ENCODE results near the gene POU4F1. TPM values are rescaled to one million over a fixed set of nuclear protein-coding genes. Genes with fewer than 3 reads are reported as not detected.

Gene POU4F1
- total RNA-seq, 2 donors from 2014 or later: not detected

DNA sequence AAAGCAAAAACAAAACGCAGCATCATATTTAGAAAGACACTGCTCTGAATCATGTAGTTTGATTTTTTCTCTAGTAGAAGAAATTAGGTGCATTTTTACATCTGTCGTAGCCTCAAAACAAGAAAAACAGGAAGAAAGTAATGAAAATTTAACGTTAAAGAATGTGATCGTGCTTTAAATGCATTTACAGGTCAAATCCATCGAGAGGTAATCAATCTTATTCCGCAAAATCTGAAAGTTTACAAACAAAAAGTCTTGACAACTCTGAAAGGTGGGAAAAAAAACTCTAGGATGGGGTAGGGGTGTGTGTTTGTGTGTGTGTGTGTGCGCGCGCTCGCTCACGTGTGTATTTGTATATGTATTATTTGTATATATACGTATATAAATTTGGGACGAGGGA is 10.2 kb downstream of the POU4F1 start:
- no peak for TF ChIP-seq POLR2A (IDR thresholded peaks at IDR 0.05)
- TF ChIP-seq, protein P1, sequence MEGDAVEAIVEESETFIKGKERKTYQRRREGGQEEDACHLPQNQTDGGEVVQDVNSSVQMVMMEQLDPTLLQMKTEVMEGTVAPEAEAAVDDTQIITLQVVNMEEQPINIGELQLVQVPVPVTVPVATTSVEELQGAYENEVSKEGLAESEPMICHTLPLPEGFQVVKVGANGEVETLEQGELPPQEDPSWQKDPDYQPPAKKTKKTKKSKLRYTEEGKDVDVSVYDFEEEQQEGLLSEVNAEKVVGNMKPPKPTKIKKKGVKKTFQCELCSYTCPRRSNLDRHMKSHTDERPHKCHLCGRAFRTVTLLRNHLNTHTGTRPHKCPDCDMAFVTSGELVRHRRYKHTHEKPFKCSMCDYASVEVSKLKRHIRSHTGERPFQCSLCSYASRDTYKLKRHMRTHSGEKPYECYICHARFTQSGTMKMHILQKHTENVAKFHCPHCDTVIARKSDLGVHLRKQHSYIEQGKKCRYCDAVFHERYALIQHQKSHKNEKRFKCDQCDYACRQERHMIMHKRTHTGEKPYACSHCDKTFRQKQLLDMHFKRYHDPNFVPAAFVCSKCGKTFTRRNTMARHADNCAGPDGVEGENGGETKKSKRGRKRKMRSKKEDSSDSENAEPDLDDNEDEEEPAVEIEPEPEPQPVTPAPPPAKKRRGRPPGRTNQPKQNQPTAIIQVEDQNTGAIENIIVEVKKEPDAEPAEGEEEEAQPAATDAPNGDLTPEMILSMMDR (IDR thresholded peaks at IDR 0.05): no peak
- DNase-seq (no peak), ATAC-seq (no peak)
- peaks cover 9% of the 10 kb centered on the region for H3K4me1 ChIP-seq
- no peaks in the 10 kb centered on the region for H3K36me3 ChIP-seq (replicated peaks in 1 of 2; ENCODE audit: insufficient read depth in 1 of 2, low read depth in 2 of 2)
- H3K4me3 ChIP-seq: no peak overlapping the region
- H3K9me3 ChIP-seq: no peaks in the 10 kb centered on the region
- peaks cover 0 to 51% of the 10 kb centered on the region in 2 donors for H3K27me3 ChIP-seq
- H3K27ac ChIP-seq: no peak overlapping the region
- intact Hi-C loops (cut with DNase I): no loop called here
- 8 to 15% methylated on average over 13 of the region's 13 CpGs for WGBS, 2 donors

DNA sequence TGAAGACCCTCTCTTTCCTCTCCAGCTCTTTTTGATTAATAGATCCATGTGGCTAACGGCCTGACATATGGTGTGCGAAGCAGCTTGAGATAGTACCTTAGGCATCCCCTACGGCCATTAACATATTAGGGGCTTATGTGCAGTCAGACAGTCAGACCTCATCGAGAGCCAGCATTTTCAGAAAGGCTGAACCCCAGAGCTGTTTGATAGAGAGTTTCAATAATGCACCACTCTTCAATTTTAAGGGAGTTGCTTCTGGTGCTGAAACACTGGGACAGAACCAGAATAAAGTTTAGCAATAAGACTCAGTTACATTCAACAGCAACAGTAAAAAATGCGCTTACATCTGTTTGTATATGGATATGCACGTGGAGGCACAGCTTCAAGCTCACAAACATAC is 10.8 kb downstream of the POU4F1 start:
- H3K36me3 ChIP-seq (replicated peaks in 1 of 2; ENCODE audit: insufficient read depth in 1 of 2, low read depth in 2 of 2): no peaks in the 10 kb centered on the region
- H3K4me1 ChIP-seq: peaks cover 9% of the 10 kb centered on the region
- no peaks in the 10 kb centered on the region for H3K9me3 ChIP-seq
- no peak for TF ChIP-seq POLR2A (IDR thresholded peaks at IDR 0.05)
- TF ChIP-seq, protein P1 (IDR thresholded peaks at IDR 0.05): no peak
- WGBS, 2 donors: 9 to 10% methylated on average over 6 of the region's 6 CpGs
- ATAC-seq (no peak), DNase-seq (no peak)
- no peak overlapping the region for H3K27ac ChIP-seq
- H3K4me3 ChIP-seq: no peak overlapping the region
- intact Hi-C loops (cut with DNase I): no loop called here
- peaks cover 0 to 50% of the 10 kb centered on the region in 2 donors for H3K27me3 ChIP-seq

- peaks cover 0 to 24% of the 10 kb centered on the region in 2 donors for H3K27me3 ChIP-seq
- intact Hi-C loops (cut with DNase I): no loop called here
- ATAC-seq: no peak
Observed at GRCh38 chr13:78589206-78589605, 14.1 kb downstream of the POU4F1 start.

GRCh38 chr13:78587395-78587794 is 16.0 kb downstream of the POU4F1 start:
- no peak overlapping the region for H3K4me3 ChIP-seq
- H3K36me3 ChIP-seq (replicated peaks in 1 of 2; ENCODE audit: insufficient read depth in 1 of 2, low read depth in 2 of 2): no peaks in the 10 kb centered on the region
- no peak overlapping the region for H3K27ac ChIP-seq
- intact Hi-C loops (cut with DNase I): no loop called here
- H3K4me1 ChIP-seq: no peaks in the 10 kb centered on the region
- peaks cover 0 to 10% of the 10 kb centered on the region in 2 donors for H3K27me3 ChIP-seq
- H3K9me3 ChIP-seq: no peaks in the 10 kb centered on the region
- 8 to 13% methylated on average over 18 of the region's 18 CpGs for WGBS, 2 donors
- no peak for DNase-seq
- TF ChIP-seq, protein P1 (IDR thresholded peaks at IDR 0.05): no peak
- no peak for TF ChIP-seq POLR2A (IDR thresholded peaks at IDR 0.05)
- ATAC-seq: no peak

More at GRCh38 chr13:78589206-78589605, 14.1 kb downstream of the POU4F1 start:
- Histone ChIP-seq H3K36me3 (replicated peaks in 1 of 2; ENCODE audit: insufficient read depth in 1 of 2, low read depth in 2 of 2) (no peaks in the 10 kb centered on the region), H3K4me3 (no peak overlapping the region), H3K27ac (no peak overlapping the region), H3K4me1 (no peaks in the 10 kb centered on the region), H3K9me3 (no peaks in the 10 kb centered on the region)
- 3% methylated on average over 7 of the region's 7 CpGs for WGBS, 2 donors
- DNase-seq: no peak
- TF ChIP-seq, protein P1 (IDR thresholded peaks at IDR 0.05): no peak
- TF ChIP-seq POLR2A (IDR thresholded peaks at IDR 0.05): no peak

GRCh38 chr13:78586706-78587105 is 16.6 kb downstream of the POU4F1 start:
- WGBS, 2 donors: 3 to 9% methylated on average over 14 to 21 of the region's 21 CpGs
- Histone ChIP-seq H3K9me3 (no peaks in the 10 kb centered on the region), H3K4me3 (no peak overlapping the region), H3K36me3 (replicated peaks in 1 of 2; ENCODE audit: insufficient read depth in 1 of 2, low read depth in 2 of 2) (no peaks in the 10 kb centered on the region), H3K27me3 (peaks cover 0 to 10% of the 10 kb centered on the region in 2 donors), H3K4me1 (no peaks in the 10 kb centered on the region), H3K27ac (no peak overlapping the region)
- intact Hi-C loops (cut with DNase I): no loop called here
- ATAC-seq: no peak
- no peak for DNase-seq
- no peak for TF ChIP-seq POLR2A (IDR thresholded peaks at IDR 0.05)
- TF ChIP-seq, protein P1 (IDR thresholded peaks at IDR 0.05): no peak

All from body of pancreas (tissue), 4 donors.